ENCODE data around the gene NRXN3.
"Not testable (repeated sequence)": the region's sequence is repeated elsewhere in the genome, so short reads cannot be mapped to it uniquely, and the experiment has no call there.

NRXN3 gene

GRCh38 chr14:78417532-78417931, 247.4 kb downstream of the NRXN3 start:
- no peak for DNase-seq

GRCh38 chr14:78424311-78424710, 254.1 kb downstream of the NRXN3 start:
- DNase-seq, result no peak

GRCh38 chr14:78425330-78425729, 255.2 kb downstream of the NRXN3 start:
- no peak for DNase-seq

GRCh38 chr14:78425782-78426181, 255.6 kb downstream of the NRXN3 start:
- DNase-seq, result no peak

GRCh38 chr14:78432046-78432445, 261.9 kb downstream of the NRXN3 start:
- DNase-seq, result no peak

DNA sequence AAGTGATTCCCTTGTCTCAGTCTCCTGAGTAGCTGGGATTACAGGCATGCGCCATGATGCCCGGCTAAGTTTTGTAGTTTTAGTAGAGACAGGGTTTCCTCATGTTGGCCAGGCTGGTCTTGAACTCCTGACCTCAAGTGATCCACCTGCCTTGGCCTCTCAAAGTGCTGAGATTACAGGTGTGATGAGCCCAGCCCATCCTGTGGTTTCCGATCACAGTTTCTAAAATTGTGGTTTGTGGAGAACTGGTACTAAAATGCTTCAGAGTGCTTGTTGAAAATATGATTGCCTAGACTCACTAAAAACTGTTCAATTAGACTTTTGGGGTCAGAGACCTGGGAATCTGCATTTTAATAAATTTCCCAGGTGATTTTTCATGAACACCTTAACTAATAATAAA, 267.3 kb downstream of the NRXN3 start:
- not testable (repeated sequence) for DNase-seq

DNA sequence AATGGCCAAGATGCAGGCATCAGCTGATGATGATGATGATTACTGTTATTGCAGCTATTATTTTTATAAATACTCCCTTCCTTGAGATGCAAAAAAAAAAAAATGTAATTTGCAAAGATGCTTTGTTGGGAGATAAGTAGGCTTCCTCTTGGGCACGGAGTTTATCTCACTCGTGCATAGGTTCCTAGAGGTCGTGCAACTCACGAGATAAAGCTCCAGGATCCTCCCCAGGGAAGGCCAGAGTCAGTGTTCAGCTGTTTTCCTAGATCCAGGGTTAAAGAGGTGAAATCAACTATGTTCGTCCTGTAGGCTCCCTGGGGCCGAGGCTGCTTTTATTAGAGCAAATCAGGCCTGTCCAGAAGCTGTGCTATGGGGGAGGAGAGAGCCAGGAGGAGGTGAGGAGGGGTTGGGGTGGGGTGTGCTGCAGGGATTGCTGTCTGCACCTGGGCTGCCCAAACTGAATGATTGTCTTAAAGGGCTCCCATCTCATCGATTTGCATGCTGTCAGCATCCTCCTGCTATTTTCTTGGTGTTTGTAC, 270.3 kb downstream of the NRXN3 start:
- DNase-seq, result no peak

DNA sequence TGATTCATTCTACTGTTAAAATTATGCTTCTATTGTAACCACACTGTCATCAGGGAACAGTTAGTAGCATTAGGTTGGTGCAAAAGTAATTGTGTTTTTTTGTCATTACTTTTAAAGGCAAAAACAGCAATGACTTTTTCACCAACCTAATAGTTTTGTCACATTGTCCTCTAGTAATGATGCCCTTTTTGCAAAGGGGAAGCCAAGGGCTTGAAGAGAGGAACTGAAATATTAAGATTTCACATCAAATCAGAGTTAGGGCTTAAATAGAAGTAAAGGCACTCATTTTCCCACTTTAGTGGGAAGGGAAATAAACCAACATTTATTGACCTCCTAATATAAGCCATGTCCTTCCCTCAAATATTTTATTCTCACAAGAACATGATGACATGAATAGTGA, 273.7 kb downstream of the NRXN3 start:
- no peak for DNase-seq

GRCh38 chr14:78445275-78445674, 275.1 kb downstream of the NRXN3 start:
- no peak for DNase-seq

DNA sequence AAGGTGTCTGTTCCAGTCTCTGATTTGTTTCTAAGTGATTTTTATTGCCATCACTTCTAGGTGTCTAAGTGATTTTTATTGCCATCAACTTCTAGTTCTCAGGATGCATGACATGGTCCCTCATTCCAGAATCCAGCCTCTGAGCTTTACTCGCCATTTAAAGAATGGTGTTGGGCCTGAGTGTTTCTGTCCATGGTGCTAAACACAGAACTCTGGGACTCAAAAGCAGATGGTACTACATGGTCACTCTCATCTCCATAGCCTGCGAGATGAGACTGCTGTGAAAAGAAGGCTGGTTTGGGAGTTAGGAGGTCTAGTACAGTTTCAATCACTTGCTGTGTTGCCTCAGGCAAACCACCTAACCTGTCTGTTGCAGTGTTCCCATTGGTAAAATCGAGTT, 276.6 kb downstream of the NRXN3 start:
- no peak for DNase-seq

DNA sequence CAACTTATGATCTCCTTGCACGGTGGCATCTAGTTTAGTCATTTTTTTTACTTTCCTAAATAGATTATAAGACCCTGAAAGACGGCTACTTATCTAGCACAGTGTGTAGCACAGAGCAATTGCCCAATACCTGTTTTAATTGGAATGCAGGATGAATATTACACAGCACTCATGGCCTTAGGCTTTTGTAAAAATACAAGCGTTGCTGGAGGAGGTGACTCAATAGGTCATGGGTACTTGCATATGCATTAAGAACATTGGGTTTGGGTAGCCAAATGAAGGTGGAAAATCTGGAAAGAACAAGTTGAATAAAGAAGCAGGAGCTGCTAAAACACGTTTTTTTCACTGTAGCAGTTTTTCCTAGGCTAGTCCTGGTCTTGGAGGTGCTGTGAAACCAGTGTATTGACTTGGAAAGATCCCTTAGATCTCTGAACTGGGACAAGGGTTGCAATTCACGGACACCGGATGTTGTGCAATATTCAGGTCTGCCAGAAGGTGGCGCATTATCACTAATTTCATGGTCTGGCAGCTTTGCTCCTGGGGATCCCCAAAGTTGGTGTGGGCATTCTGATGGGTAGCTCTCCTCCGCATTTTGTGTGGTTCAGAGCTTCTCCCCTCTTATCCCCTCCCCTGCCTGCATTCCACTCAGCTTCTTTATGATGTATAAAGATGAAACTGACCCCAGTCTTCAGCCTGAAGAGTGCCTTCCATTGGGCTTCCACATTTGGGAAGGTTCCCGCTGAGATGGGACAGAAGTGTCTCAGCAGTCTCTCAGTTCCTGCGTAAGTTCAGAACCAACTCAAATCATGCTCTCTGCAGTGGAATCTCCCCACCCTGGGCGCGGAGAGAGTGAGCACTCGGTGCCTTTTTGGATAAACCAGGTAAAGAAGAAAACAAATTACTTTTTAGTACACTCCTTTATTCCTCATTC, 278.3 kb downstream of the NRXN3 start:
- no peak for DNase-seq

DNA sequence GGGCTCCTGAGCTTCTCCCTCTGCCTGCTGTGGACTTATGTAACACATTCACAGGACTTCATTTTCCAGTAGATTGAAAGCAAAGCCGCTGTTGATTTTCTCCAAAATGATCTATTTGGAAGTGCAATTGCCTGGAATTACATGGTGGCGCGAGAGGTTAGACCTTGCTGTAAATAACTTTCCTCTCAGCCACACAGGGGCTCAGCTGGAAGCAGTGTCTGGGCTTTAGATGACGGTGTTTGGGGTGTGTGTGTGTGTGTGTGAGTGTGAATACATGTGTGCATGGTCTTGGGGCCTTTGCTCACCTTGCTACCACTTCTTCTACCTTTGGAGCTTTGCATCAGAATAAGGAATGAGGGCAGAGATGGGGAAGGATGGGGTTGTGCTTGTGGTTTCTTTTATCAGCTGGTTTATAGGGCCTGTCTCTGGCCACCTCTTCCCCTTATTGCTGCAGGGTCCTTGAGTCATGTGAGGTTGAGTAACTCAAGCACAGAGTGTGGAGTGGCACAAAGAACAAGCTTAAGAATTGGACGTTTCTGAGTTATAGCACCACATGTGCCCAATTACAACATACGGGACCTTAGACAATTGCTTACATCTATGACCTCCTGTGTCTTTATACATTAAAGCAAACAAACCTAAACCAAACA, 280.6 kb downstream of the NRXN3 start:
- DNase-seq, result no peak

DNA sequence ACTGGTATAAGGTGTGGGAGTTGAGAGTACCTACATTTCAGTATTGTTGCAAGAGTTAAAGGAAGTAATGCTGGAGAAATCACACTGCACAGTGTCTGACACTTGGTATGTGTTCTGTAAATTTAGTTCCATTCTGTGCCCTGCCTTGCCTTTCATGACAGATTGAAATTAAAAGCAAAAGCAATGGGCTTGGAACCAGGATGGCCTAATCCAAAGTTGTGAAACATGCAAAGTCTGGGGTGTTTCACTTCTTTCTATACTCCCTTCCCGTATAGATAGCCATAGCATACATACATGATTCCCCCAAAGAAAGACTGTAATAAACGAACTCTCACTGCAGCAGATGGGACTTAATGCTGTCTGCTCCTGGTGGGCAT, 281.1 kb downstream of the NRXN3 start:
- no peak for DNase-seq

DNA sequence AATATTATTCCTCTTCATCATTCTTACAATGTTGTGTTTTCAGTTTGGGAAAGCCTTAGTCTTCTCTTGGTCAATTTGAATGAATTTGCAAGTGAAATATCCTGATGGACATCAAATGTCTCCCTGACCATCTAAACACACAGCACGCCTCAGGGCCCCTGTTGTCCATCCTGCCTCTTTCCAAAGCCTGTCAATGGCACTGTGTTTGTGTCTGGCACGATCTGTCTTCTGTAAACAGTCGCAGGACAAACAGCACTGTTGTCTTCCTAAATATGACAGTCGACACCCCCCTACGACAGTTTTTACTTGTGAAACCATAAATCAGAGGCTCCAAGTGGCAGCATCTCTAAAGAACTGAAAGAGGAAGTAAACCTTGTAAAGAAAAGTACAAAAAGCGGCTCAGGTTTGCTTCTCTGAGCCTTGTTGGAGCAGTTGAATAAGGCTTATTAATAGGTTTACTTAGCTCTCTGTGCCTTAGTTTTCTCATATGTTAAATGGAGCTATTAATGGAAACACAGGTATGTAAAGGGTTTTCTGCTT, 285.8 kb downstream of the NRXN3 start:
- no peak for DNase-seq

DNA sequence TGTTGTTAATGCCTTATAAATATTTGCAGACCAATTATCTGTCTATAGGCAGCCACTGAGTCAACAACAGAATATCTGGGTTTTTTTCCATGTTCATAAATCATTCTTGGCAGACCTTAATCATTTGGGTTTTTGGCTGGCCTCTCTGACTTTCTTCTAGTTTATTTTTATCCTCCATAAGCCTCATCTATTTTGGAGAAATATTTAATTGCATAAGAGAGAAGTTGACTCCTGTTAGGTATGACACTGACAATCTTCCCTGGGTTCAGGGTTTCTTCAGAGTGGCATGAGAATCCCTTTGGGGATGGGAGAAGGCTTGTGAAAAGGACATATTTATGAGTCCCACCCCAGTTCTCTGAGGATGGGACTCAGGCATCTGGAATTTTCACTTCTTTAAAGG, 299.8 kb downstream of the NRXN3 start:
- DNase-seq, result no peak

- DNase-seq, result no peak
Observed at GRCh38 chr14:78479127-78479780, 309.1 kb downstream of the NRXN3 start.

- DNase-seq, result no peak
Observed at GRCh38 chr14:78484028-78484427, 313.9 kb downstream of the NRXN3 start.

GRCh38 chr14:78486081-78486480, 315.9 kb downstream of the NRXN3 start:
- no peak for DNase-seq

GRCh38 chr14:78486621-78487020, 316.4 kb downstream of the NRXN3 start:
- no peak for DNase-seq

DNA sequence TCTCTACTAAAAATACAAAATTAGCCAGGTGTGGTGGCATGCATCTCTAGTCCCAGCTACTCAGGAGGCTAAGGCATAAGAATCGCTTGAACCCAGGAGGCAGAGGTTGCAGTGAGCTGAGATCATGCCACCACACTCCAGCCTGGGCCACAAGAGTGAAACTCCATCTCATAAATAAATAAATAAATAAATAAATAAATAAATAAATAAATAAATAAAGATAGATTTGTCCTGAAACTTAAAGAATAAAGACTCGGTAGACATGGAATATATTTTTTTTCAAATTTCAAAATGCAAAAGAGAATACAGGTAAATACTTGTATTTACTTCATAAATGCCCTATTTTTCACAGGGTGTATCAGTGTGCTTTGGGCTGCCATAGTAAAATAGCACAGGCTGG, 317.4 kb downstream of the NRXN3 start:
- not testable (repeated sequence) for DNase-seq

DNA sequence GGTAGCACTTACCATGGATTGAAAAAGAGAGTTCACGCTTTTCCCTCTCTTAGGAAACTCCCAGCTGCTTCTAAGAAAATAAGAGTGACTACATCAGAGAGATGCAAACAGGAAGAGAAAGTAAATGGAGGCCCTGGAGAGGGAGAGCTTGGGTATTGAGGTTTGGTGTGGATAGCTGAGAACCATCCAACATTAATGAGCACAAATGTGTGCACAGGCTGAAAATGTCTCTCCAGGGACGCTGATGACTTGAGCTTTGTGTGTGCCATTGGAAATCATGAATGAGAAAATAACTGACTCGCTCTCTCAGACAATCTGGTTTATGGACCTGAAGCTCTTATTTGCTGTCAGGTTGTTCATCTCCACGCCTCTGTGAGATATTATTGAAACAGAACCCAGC, 318.8 kb downstream of the NRXN3 start:
- DNase-seq, result no peak

- DNase-seq, result no peak
Observed at GRCh38 chr14:78491048-78491447, 320.9 kb downstream of the NRXN3 start.

- DNase-seq, result no peak
Observed at GRCh38 chr14:78498062-78498595, 328.0 kb downstream of the NRXN3 start.
